Sigmoid colon (tissue), 4 donors: ENCODE measurements around the gene NCLN.

Experiments
- EP300 ChIP-seq, 4 donors: sonication (generic); formaldehyde crosslinking; IDR thresholded peaks; one replicate each; pipeline ENCODE4 v1.6.1; 2017; ENCODE audit warnings: antibody characterized with exemption in 4 of 4
- TF ChIP-seq, protein P1 (sequence below), 4 experiments: fragments of 450-650 bp in 3 of 4; fragments of 200-600 bp in 1 of 4; IDR thresholded peaks; one replicate each; pipeline ENCODE4 v1.5.1; 2016 to 2019; ENCODE audit warnings: antibody characterized with exemption in 4 of 4, mild to moderate bottlenecking in 3 of 4, moderate library complexity in 2 of 4

DNA sequence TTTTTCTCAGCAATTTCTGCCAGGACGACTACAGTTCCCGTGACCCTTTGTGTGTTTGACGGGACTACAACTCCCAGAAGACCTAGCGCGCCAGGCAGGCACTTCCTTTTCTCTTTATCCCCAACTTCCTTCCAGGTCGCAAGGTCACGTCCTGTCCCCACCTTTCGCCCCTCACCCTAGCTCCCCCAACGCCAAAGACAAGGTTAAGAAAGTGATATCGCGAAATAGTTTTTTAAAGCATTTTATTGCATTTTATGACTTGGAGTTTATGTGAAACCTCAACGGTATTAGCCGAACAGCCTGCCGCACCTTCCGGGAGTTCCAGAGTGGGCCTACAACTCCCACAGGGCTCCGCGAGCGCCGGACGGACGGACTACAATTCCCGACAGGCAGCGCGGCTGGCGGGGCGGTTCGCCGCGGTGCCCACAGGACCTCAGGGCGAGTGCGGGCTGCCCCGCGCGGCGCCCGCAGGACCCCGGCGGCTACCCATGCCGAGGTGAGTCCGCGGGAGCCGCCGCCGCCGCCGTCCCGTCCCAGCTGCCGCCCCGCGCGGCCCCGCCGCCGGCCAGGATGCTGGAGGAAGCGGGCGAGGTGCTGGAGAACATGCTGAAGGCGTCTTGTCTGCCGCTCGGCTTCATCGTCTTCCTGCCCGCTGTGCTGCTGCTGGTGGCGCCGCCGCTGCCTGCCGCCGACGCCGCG lies at the start of gene NCLN:
- TF ChIP-seq, protein P1, sequence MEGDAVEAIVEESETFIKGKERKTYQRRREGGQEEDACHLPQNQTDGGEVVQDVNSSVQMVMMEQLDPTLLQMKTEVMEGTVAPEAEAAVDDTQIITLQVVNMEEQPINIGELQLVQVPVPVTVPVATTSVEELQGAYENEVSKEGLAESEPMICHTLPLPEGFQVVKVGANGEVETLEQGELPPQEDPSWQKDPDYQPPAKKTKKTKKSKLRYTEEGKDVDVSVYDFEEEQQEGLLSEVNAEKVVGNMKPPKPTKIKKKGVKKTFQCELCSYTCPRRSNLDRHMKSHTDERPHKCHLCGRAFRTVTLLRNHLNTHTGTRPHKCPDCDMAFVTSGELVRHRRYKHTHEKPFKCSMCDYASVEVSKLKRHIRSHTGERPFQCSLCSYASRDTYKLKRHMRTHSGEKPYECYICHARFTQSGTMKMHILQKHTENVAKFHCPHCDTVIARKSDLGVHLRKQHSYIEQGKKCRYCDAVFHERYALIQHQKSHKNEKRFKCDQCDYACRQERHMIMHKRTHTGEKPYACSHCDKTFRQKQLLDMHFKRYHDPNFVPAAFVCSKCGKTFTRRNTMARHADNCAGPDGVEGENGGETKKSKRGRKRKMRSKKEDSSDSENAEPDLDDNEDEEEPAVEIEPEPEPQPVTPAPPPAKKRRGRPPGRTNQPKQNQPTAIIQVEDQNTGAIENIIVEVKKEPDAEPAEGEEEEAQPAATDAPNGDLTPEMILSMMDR (IDR thresholded peaks at IDR 0.05), result no peak
- TF ChIP-seq EP300 (IDR thresholded peaks at IDR 0.05), result peak in 1 of 4 donors; percentile 5
